ENCODE results near the gene CSNK1E. TPM values are rescaled to one million over a fixed set of nuclear protein-coding genes. Genes with fewer than 3 reads are reported as not detected.
"Not testable (repeated sequence)": the region's sequence is repeated elsewhere in the genome, so short reads cannot be mapped to it uniquely, and the experiment has no call there.

The CSNK1E gene
- total RNA-seq (71.4 TPM), polyA plus RNA-seq (95.8 TPM)

GRCh38 chr22:38317122-38317994, at the start of gene CSNK1E:
Gene CSNK1E (minus strand): TSS chr22:38317433. CDS start chr22:38314157, 3,276 bp downstream.
- peak within 1 kb of the TSS; percentile 99 for H3K27ac ChIP-seq (ENCODE audit: low read depth)
- H3K36me3 ChIP-seq (ENCODE audit: insufficient read depth), result no peaks in the 10 kb centered on the region
- H3K4me1 ChIP-seq (ENCODE audit: insufficient read depth), result no peaks in the 10 kb centered on the region
- WGBS, result 1% methylated on average over 84 of the region's 98 CpGs
- DNase-seq (ENCODE audit: extremely low spot score), result no peak
- H3K4me3 ChIP-seq (ENCODE audit: low read depth, low read length), result peak within 1 kb of the TSS; percentile 77

- not testable (repeated sequence) for H3K36me3 ChIP-seq (ENCODE audit: insufficient read depth); H3K4me3 ChIP-seq (ENCODE audit: low read depth, low read length); H3K27ac ChIP-seq (ENCODE audit: low read depth); DNase-seq (ENCODE audit: extremely low spot score); H3K4me1 ChIP-seq (ENCODE audit: insufficient read depth)
- 95% methylated on average over 2 of the region's 3 CpGs for WGBS
Observed at GRCh38 chr22:38365829-38366228, 48.6 kb upstream of the CSNK1E start.

- H3K36me3 ChIP-seq (ENCODE audit: insufficient read depth); H3K4me1 ChIP-seq (ENCODE audit: insufficient read depth); H3K27ac ChIP-seq (ENCODE audit: low read depth); H3K4me3 ChIP-seq (ENCODE audit: low read depth, low read length); DNase-seq (ENCODE audit: extremely low spot score): not testable (repeated sequence)
- WGBS, result 95% methylated on average over 3 of the region's 3 CpGs
Observed at GRCh38 chr22:38365174-38365573, 47.9 kb upstream of the CSNK1E start.

- H3K4me3 ChIP-seq (ENCODE audit: low read depth, low read length); H3K27ac ChIP-seq (ENCODE audit: low read depth); H3K36me3 ChIP-seq (ENCODE audit: insufficient read depth); H3K4me1 ChIP-seq (ENCODE audit: insufficient read depth); DNase-seq (ENCODE audit: extremely low spot score): not testable (repeated sequence)
- WGBS, result 87% methylated on average over 2 of the region's 2 CpGs
Observed at GRCh38 chr22:38360560-38360959, 43.3 kb upstream of the CSNK1E start.

GRCh38 chr22:38359817-38360216, 42.6 kb upstream of the CSNK1E start:
- H3K4me3 ChIP-seq (ENCODE audit: low read depth, low read length); H3K36me3 ChIP-seq (ENCODE audit: insufficient read depth); H3K4me1 ChIP-seq (ENCODE audit: insufficient read depth); DNase-seq (ENCODE audit: extremely low spot score); H3K27ac ChIP-seq (ENCODE audit: low read depth): not testable (repeated sequence)
- 88% methylated on average over 1 of the region's 1 CpG for WGBS

- DNase-seq (ENCODE audit: extremely low spot score); H3K4me3 ChIP-seq (ENCODE audit: low read depth, low read length); H3K36me3 ChIP-seq (ENCODE audit: insufficient read depth); H3K4me1 ChIP-seq (ENCODE audit: insufficient read depth); H3K27ac ChIP-seq (ENCODE audit: low read depth): not testable (repeated sequence)
- WGBS, result 89% methylated on average over 10 of the region's 10 CpGs
Observed at GRCh38 chr22:38357971-38358370, 40.7 kb upstream of the CSNK1E start.

GRCh38 chr22:38355275-38355674, 38.0 kb upstream of the CSNK1E start:
- no peak overlapping the region for H3K4me3 ChIP-seq (ENCODE audit: low read depth, low read length)
- H3K4me1 ChIP-seq (ENCODE audit: insufficient read depth), result no peaks in the 10 kb centered on the region
- no peaks in the 10 kb centered on the region for H3K36me3 ChIP-seq (ENCODE audit: insufficient read depth)
- WGBS, result 96% methylated on average over 14 of the region's 14 CpGs
- no peak for DNase-seq (ENCODE audit: extremely low spot score)
- no peak overlapping the region for H3K27ac ChIP-seq (ENCODE audit: low read depth)

GRCh38 chr22:38353701-38354100, 36.5 kb upstream of the CSNK1E start:
- Histone ChIP-seq H3K4me3 (ENCODE audit: low read depth, low read length) (no peak overlapping the region), H3K4me1 (ENCODE audit: insufficient read depth) (no peaks in the 10 kb centered on the region), H3K36me3 (ENCODE audit: insufficient read depth) (no peaks in the 10 kb centered on the region), H3K27ac (ENCODE audit: low read depth) (no peak overlapping the region)
- no peak for DNase-seq (ENCODE audit: extremely low spot score)
- WGBS, result 79% methylated on average over 10 of the region's 10 CpGs

GRCh38 chr22:38353142-38353629, 36.0 kb upstream of the CSNK1E start:
- no peaks in the 10 kb centered on the region for H3K4me1 ChIP-seq (ENCODE audit: insufficient read depth)
- 25% methylated on average over 33 of the region's 33 CpGs for WGBS
- no peaks in the 10 kb centered on the region for H3K36me3 ChIP-seq (ENCODE audit: insufficient read depth)
- no peak overlapping the region for H3K27ac ChIP-seq (ENCODE audit: low read depth)
- DNase-seq (ENCODE audit: extremely low spot score), result no peak
- no peak overlapping the region for H3K4me3 ChIP-seq (ENCODE audit: low read depth, low read length)

GRCh38 chr22:38352436-38352835, 35.2 kb upstream of the CSNK1E start:
- WGBS, result 90% methylated on average over 4 of the region's 4 CpGs
- Histone ChIP-seq H3K36me3 (ENCODE audit: insufficient read depth) (no peaks in the 10 kb centered on the region), H3K27ac (ENCODE audit: low read depth) (no peak overlapping the region), H3K4me1 (ENCODE audit: insufficient read depth) (no peaks in the 10 kb centered on the region), H3K4me3 (ENCODE audit: low read depth, low read length) (no peak overlapping the region)
- no peak for DNase-seq (ENCODE audit: extremely low spot score)

GRCh38 chr22:38350444-38351359, 33.5 kb upstream of the CSNK1E start:
- no peak for DNase-seq (ENCODE audit: extremely low spot score)
- Histone ChIP-seq H3K36me3 (ENCODE audit: insufficient read depth) (no peaks in the 10 kb centered on the region), H3K4me1 (ENCODE audit: insufficient read depth) (no peaks in the 10 kb centered on the region)

GRCh38 chr22:38348751-38349496, 31.7 kb upstream of the CSNK1E start:
- H3K4me1 ChIP-seq (ENCODE audit: insufficient read depth), result no peaks in the 10 kb centered on the region
- DNase-seq (ENCODE audit: extremely low spot score), result no peak
- WGBS, result 78% methylated on average over 14 of the region's 14 CpGs
- H3K36me3 ChIP-seq (ENCODE audit: insufficient read depth), result no peaks in the 10 kb centered on the region
- no peak overlapping the region for H3K27ac ChIP-seq (ENCODE audit: low read depth)
- no peak overlapping the region for H3K4me3 ChIP-seq (ENCODE audit: low read depth, low read length)

More at GRCh38 chr22:38350444-38351359, 33.5 kb upstream of the CSNK1E start:
- Histone ChIP-seq H3K27ac (ENCODE audit: low read depth) (no peak overlapping the region), H3K4me3 (ENCODE audit: low read depth, low read length) (no peak overlapping the region)
- WGBS, result 87% methylated on average over 9 of the region's 9 CpGs

Measured in urinary bladder (tissue), 4 donors.